ENCODE results near the gene SMIM13. TPM values are rescaled to one million over a fixed set of nuclear protein-coding genes. Genes with fewer than 3 reads are reported as not detected.

SMIM13 gene
- total RNA-seq, 2 donors from 2014 or later = 12.2 TPM

DNA sequence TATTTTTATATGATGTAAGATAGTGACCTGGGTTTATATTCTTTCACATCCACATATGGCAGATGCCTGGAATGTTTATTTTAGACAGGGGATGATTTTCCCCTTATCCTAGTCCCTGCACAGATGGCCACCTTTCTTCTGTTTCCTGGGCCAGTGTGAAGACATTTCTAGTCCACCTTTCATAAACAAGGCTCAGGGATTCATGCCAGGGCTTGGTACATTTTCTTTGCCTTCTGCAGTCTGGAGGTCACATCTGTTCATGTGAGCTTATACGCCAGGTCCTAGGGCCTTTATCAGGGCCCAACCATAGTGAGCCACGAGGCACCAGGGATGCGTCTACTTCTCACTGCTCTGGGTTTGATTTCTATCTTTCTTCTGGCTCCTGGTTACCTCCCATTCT, 55.9 kb downstream of the SMIM13 start:
- no peaks in the 10 kb centered on the region for H3K27me3 ChIP-seq (ENCODE audit: control insufficient read depth, insufficient read depth, low read length, poor library complexity, severe bottlenecking)
- TF ChIP-seq, protein P1, sequence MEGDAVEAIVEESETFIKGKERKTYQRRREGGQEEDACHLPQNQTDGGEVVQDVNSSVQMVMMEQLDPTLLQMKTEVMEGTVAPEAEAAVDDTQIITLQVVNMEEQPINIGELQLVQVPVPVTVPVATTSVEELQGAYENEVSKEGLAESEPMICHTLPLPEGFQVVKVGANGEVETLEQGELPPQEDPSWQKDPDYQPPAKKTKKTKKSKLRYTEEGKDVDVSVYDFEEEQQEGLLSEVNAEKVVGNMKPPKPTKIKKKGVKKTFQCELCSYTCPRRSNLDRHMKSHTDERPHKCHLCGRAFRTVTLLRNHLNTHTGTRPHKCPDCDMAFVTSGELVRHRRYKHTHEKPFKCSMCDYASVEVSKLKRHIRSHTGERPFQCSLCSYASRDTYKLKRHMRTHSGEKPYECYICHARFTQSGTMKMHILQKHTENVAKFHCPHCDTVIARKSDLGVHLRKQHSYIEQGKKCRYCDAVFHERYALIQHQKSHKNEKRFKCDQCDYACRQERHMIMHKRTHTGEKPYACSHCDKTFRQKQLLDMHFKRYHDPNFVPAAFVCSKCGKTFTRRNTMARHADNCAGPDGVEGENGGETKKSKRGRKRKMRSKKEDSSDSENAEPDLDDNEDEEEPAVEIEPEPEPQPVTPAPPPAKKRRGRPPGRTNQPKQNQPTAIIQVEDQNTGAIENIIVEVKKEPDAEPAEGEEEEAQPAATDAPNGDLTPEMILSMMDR (conservative IDR thresholded peaks at IDR 0.05) = no peak
- Mint-ChIP-seq H3K9me3 (no peaks in the 10 kb centered on the region), H3K4me3 (no peak overlapping the region), H3K4me1 (peaks cover 26% of the 10 kb centered on the region), H3K27me3 (ENCODE audit: insufficient read depth) (peaks cover 2% of the 10 kb centered on the region), H3K36me3 (ENCODE audit: low read depth) (no peaks in the 10 kb centered on the region), H3K27ac (no peak overlapping the region)
- DNase-seq = no peak
- no peak overlapping the region for H3K27ac ChIP-seq (ENCODE audit: low read depth, low read length)
- no peaks in the 10 kb centered on the region for H3K36me3 ChIP-seq (ENCODE audit: control insufficient read depth, insufficient read depth, low read length)
- H3K4me1 ChIP-seq (ENCODE audit: control insufficient read depth, insufficient read depth, low read length) = peaks cover 3% of the 10 kb centered on the region
- no peak overlapping the region for H3K9ac ChIP-seq (ENCODE audit: extremely low read depth, low read length, poor library complexity, severe bottlenecking)
- H3K9me3 ChIP-seq (ENCODE audit: control insufficient read depth, low read length) = no peaks in the 10 kb centered on the region
- 95 to 100% methylated on average over 2 to 3 of the region's 3 CpGs for WGBS, 2 experiments (ENCODE audit: insufficient coverage in 1 of 2, insufficient read length in 1 of 2)
- H3K4me3 ChIP-seq (ENCODE audit: low read length) = no peak overlapping the region

DNA sequence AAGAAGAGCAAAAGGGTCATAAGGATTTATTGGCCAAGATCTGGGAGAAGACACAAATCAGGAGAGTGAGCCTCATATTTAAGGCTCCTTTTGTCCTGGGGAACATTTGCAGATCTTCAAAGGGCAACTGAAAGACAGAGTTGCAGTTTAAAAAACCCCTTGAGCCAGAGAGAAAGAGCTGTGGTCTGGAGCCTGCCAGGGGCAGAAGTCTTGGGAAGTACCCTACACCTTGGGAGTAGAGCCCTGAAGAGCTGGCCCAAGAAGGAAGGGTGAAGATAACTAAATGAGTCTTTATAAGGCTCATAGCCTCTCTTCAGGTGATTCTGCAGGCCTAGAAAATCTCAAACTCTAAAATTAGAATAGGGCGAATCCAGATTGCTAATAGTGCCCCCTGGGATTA, 57.9 kb downstream of the SMIM13 start:
- Mint-ChIP-seq H3K4me1 (peaks cover 25% of the 10 kb centered on the region), H3K9me3 (no peaks in the 10 kb centered on the region), H3K36me3 (ENCODE audit: low read depth) (no peaks in the 10 kb centered on the region), H3K27me3 (ENCODE audit: insufficient read depth) (peaks cover 8% of the 10 kb centered on the region), H3K4me3 (no peak overlapping the region), H3K27ac (no peak overlapping the region)
- no peaks in the 10 kb centered on the region for H3K36me3 ChIP-seq (ENCODE audit: control insufficient read depth, insufficient read depth, low read length)
- H3K27me3 ChIP-seq (ENCODE audit: control insufficient read depth, insufficient read depth, low read length, poor library complexity, severe bottlenecking) = no peaks in the 10 kb centered on the region
- 92 to 100% methylated on average over 1 of the region's 1 CpG for WGBS, 2 experiments (ENCODE audit: insufficient coverage in 1 of 2, insufficient read length in 1 of 2)
- H3K9ac ChIP-seq (ENCODE audit: extremely low read depth, low read length, poor library complexity, severe bottlenecking) = no peak overlapping the region
- TF ChIP-seq, protein P1 (conservative IDR thresholded peaks at IDR 0.05) = no peak
- H3K27ac ChIP-seq (ENCODE audit: low read depth, low read length) = no peak overlapping the region
- no peak overlapping the region for H3K4me3 ChIP-seq (ENCODE audit: low read length)
- peaks cover 3% of the 10 kb centered on the region for H3K4me1 ChIP-seq (ENCODE audit: control insufficient read depth, insufficient read depth, low read length)
- H3K9me3 ChIP-seq (ENCODE audit: control insufficient read depth, low read length) = no peaks in the 10 kb centered on the region
- DNase-seq = no peak

DNA sequence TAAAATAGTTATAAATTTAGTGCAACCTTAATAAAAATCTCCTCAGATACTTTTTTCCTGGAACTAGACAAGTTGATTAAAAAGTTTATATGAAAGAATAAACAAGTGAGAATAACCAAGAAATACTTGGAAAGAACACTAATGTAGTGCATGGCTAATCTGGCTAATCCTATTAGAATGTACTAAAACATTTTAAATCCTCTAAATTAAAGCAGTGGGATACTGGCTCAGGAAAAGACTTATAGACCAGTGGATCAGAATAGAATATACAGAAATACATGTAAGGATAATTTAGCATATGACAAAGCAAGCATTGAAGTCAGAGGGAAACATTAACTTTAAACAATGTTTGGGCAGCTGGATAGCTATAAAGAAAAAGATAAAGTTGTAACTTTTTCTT, 58.9 kb downstream of the SMIM13 start:
- H3K27ac Mint-ChIP-seq = no peak overlapping the region

More for the DNA sequence above, 58.9 kb downstream of the SMIM13 start:
- peaks cover 21% of the 10 kb centered on the region for H3K4me1 Mint-ChIP-seq
- DNase-seq = no peak
- H3K9me3 Mint-ChIP-seq = no peaks in the 10 kb centered on the region
- H3K27me3 Mint-ChIP-seq (ENCODE audit: insufficient read depth) = peaks cover 8% of the 10 kb centered on the region
- H3K9me3 ChIP-seq (ENCODE audit: control insufficient read depth, low read length) = no peaks in the 10 kb centered on the region
- no peak overlapping the region for H3K9ac ChIP-seq (ENCODE audit: extremely low read depth, low read length, poor library complexity, severe bottlenecking)
- no peaks in the 10 kb centered on the region for H3K36me3 Mint-ChIP-seq (ENCODE audit: low read depth)
- no peak overlapping the region for H3K27ac ChIP-seq (ENCODE audit: low read depth, low read length)
- H3K4me3 Mint-ChIP-seq = no peak overlapping the region
- no peaks in the 10 kb centered on the region for H3K36me3 ChIP-seq (ENCODE audit: control insufficient read depth, insufficient read depth, low read length)
- TF ChIP-seq, protein P1 (conservative IDR thresholded peaks at IDR 0.05) = no peak
- H3K27me3 ChIP-seq (ENCODE audit: control insufficient read depth, insufficient read depth, low read length, poor library complexity, severe bottlenecking) = no peaks in the 10 kb centered on the region
- no peak overlapping the region for H3K4me3 ChIP-seq (ENCODE audit: low read length)
- peaks cover 3% of the 10 kb centered on the region for H3K4me1 ChIP-seq (ENCODE audit: control insufficient read depth, insufficient read depth, low read length)
